Measurements from ENCODE around the gene DNAJC16. TPM values are rescaled to one million over a fixed set of nuclear protein-coding genes. Genes with fewer than 3 reads are reported as not detected.

Gene DNAJC16
- total and polyA plus RNA-seq, 9 of the 15 experiments (the other 6 are each of a cell fraction or from before 2014, with no cell fraction given), result 6.9 to 16.8 (median 12.8) TPM

- TF ChIP-seq HNRNPL (IDR thresholded peaks at IDR 0.05; ENCODE audit: low read depth, low read length), result no peak
- no peak for TF ChIP-seq SLC30A9 (CRISPR knock-in tag; IDR thresholded peaks at IDR 0.05)
- no peak for TF ChIP-seq ZNF586 (CRISPR knock-in tag; conservative IDR thresholded peaks at IDR 0.05)
- TF ChIP-seq TRIM24 (IDR thresholded peaks at IDR 0.05), result no peak
- no peak for TF ChIP-seq ERF (CRISPR knock-in tag; IDR thresholded peaks at IDR 0.05)
- TF ChIP-seq SREBF1 (IDR thresholded peaks at IDR 0.05; ENCODE audit: borderline replicate concordance, low read depth, low read length), result no peak
- TF ChIP-seq TAF9B (IDR thresholded peaks at IDR 0.05; ENCODE audit: partially characterized antibody), result no peak
- TF ChIP-seq STAG1 (CRISPR knock-in tag; IDR thresholded peaks at IDR 0.05; ENCODE audit: borderline replicate concordance), result no peak
- peak; percentile 80 for TF ChIP-seq MGA (IDR thresholded peaks at IDR 0.05)
- TF ChIP-seq USF2 (CRISPR knock-in tag; IDR thresholded peaks at IDR 0.05), result no peak
- no peak for TF ChIP-seq NR3C1 (CRISPR knock-in tag; IDR thresholded peaks at IDR 0.05)
- TF ChIP-seq HES1 (IDR thresholded peaks at IDR 0.05; ENCODE audit: low read depth), result no peak
- peak; percentile 7; the same call in 1 of the 2 replicates for TF ChIP-seq ARID1B (IDR thresholded peaks at IDR 0.05)
- 0 out of 4 replicates have a peak, but pooled peaks of 1 of the 2 experiments have one; percentile 11 for TF ChIP-seq NRF1 (conservative IDR thresholded peaks at IDR 0.05 in 1 of 2, IDR thresholded peaks at IDR 0.05 in 1 of 2)
- no peak for TF ChIP-seq MIER1 (IDR thresholded peaks at IDR 0.05; ENCODE audit: low read depth)
These were observed 96.2 kb downstream of the DNAJC16 start (continued) for GRCh38 chr1:15622712-15623373.

Data from K562 (cell line).